Measurements from ENCODE around the gene AMN.
"Not testable (repeated sequence)": the region's sequence is repeated elsewhere in the genome, so short reads cannot be mapped to it uniquely, and the experiment has no call there.

The AMN gene

GRCh38 chr14:102888748-102889147, 33.7 kb upstream of the AMN start:
- peaks cover 12% of the 10 kb centered on the region for H3K36me3 ChIP-seq
- no peaks in the 10 kb centered on the region for H3K9me3 ChIP-seq (ENCODE audit: severe bottlenecking)
- H3K27me3 ChIP-seq (ENCODE audit: insufficient read depth, low read depth, severe bottlenecking): no peaks in the 10 kb centered on the region
- no peak for DNase-seq
- H3K27ac ChIP-seq: no peak overlapping the region
- TF ChIP-seq, protein P1, sequence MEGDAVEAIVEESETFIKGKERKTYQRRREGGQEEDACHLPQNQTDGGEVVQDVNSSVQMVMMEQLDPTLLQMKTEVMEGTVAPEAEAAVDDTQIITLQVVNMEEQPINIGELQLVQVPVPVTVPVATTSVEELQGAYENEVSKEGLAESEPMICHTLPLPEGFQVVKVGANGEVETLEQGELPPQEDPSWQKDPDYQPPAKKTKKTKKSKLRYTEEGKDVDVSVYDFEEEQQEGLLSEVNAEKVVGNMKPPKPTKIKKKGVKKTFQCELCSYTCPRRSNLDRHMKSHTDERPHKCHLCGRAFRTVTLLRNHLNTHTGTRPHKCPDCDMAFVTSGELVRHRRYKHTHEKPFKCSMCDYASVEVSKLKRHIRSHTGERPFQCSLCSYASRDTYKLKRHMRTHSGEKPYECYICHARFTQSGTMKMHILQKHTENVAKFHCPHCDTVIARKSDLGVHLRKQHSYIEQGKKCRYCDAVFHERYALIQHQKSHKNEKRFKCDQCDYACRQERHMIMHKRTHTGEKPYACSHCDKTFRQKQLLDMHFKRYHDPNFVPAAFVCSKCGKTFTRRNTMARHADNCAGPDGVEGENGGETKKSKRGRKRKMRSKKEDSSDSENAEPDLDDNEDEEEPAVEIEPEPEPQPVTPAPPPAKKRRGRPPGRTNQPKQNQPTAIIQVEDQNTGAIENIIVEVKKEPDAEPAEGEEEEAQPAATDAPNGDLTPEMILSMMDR (IDR thresholded peaks at IDR 0.05; ENCODE audit: low read depth, low read length): no peak
- H3K4me3 ChIP-seq (ENCODE audit: low read depth, low read length): no peak overlapping the region

GRCh38 chr14:102889615-102890014, 32.8 kb upstream of the AMN start:
- H3K27ac ChIP-seq: no peak overlapping the region
- TF ChIP-seq, protein P1 (IDR thresholded peaks at IDR 0.05; ENCODE audit: low read depth, low read length): no peak
- no peak overlapping the region for H3K4me3 ChIP-seq (ENCODE audit: low read depth, low read length)
- H3K36me3 ChIP-seq: peaks cover 12% of the 10 kb centered on the region
- no peak for DNase-seq
- H3K27me3 ChIP-seq (ENCODE audit: insufficient read depth, low read depth, severe bottlenecking): no peaks in the 10 kb centered on the region
- no peaks in the 10 kb centered on the region for H3K9me3 ChIP-seq (ENCODE audit: severe bottlenecking)

- no peak for DNase-seq
- Histone ChIP-seq H3K36me3 (peaks cover 6% of the 10 kb centered on the region), H3K9me3 (ENCODE audit: severe bottlenecking) (no peaks in the 10 kb centered on the region), H3K27me3 (ENCODE audit: insufficient read depth, low read depth, severe bottlenecking) (no peaks in the 10 kb centered on the region), H3K4me3 (ENCODE audit: low read depth, low read length) (no peak overlapping the region), H3K27ac (no peak overlapping the region)
- TF ChIP-seq, protein P1 (IDR thresholded peaks at IDR 0.05; ENCODE audit: low read depth, low read length): no peak
Observed at GRCh38 chr14:102891111-102891510, 31.4 kb upstream of the AMN start.

DNA sequence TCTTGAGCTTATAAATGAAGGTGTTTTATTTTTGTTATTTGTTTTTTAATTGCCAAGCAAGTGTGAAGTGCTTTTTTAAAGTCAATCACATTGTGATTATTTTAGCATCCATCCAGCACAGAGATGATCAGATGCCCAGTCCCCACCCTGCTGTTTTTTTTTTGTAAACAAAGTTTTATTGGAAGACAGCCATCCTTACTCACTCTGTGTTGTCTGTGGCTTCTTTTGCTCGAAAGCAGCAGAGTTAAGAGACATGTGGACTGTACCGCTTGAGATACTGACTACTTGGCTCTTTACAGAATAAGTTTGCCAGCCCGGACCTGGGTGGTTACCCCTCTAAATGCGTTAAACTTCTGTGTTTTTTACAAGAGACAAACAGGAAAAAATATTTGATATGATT, 30.9 kb upstream of the AMN start:
- Histone ChIP-seq H3K4me3 (ENCODE audit: low read depth, low read length) (no peak overlapping the region), H3K27me3 (ENCODE audit: insufficient read depth, low read depth, severe bottlenecking) (no peaks in the 10 kb centered on the region), H3K36me3 (peaks cover 2% of the 10 kb centered on the region), H3K27ac (no peak overlapping the region), H3K9me3 (ENCODE audit: severe bottlenecking) (no peaks in the 10 kb centered on the region)
- no peak for DNase-seq
- TF ChIP-seq, protein P1 (IDR thresholded peaks at IDR 0.05; ENCODE audit: low read depth, low read length): no peak

- peaks cover 1% of the 10 kb centered on the region for H3K36me3 ChIP-seq
- H3K9me3 ChIP-seq (ENCODE audit: severe bottlenecking): no peaks in the 10 kb centered on the region
- no peaks in the 10 kb centered on the region for H3K27me3 ChIP-seq (ENCODE audit: insufficient read depth, low read depth, severe bottlenecking)
- H3K4me3 ChIP-seq (ENCODE audit: low read depth, low read length): no peak overlapping the region
- TF ChIP-seq, protein P1 (IDR thresholded peaks at IDR 0.05; ENCODE audit: low read depth, low read length): no peak
- no peak for DNase-seq
- H3K27ac ChIP-seq: no peak overlapping the region
Observed at GRCh38 chr14:102892651-102893050, 29.8 kb upstream of the AMN start.

DNA sequence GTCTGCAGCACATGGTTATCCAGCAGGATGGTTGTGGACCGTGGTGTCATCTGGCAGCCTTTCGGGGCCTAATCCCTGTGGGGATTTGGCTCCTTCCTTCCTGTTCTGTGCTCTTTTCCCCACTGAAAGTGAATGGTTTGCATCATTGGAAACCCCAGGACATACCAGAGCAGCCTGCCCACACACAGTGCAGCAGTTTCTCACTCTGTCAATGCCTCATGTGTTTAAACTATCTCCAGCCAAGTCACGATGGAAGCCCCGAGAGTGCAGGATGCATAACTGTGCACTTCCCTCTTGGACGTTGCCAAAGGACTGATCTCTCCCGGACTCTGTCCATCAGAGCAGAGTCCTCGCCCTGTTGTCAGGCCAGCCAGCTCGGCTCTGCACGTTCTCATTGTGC, 29.0 kb upstream of the AMN start:
- Histone ChIP-seq H3K4me3 (ENCODE audit: low read depth, low read length) (no peak overlapping the region), H3K27ac (no peak overlapping the region), H3K27me3 (ENCODE audit: insufficient read depth, low read depth, severe bottlenecking) (no peaks in the 10 kb centered on the region), H3K36me3 (peaks cover 6% of the 10 kb centered on the region), H3K9me3 (ENCODE audit: severe bottlenecking) (no peaks in the 10 kb centered on the region)
- no peak for DNase-seq
- TF ChIP-seq, protein P1 (IDR thresholded peaks at IDR 0.05; ENCODE audit: low read depth, low read length): no peak

GRCh38 chr14:102896735-102897134, 25.7 kb upstream of the AMN start:
- not testable (repeated sequence) for H3K27ac ChIP-seq

More at GRCh38 chr14:102896735-102897134, 25.7 kb upstream of the AMN start:
- H3K4me3 ChIP-seq (ENCODE audit: low read depth, low read length); H3K9me3 ChIP-seq (ENCODE audit: severe bottlenecking); H3K36me3 ChIP-seq; H3K27me3 ChIP-seq (ENCODE audit: insufficient read depth, low read depth, severe bottlenecking); DNase-seq: not testable (repeated sequence)
